PFSK-1 (cell line): ENCODE results near the gene CACNA1D.

ENCODE experiments used
- FOXP2 ChIP-seq: optimal IDR thresholded peaks from 2 replicates; pipeline ENCODE3; 2011; ENCODE audit warnings: borderline replicate concordance, control low read depth, inconsistent platforms; ENCODE audit not compliant: insufficient read depth; ENCODE audit errors: extremely low read length, extremely low read depth
- POLR2AphosphoS5 ChIP-seq: IDR thresholded peaks from 2 replicates; pipeline ENCODE4 v1.6.1; 2012; ENCODE audit warnings: low read depth, mild to moderate bottlenecking, control low read depth, low read length, moderate library complexity
- REST ChIP-seq, 2 experiments: IDR thresholded peaks; 2 replicates each; pipeline versions ENCODE4 v1.6.1 to v1.8.0; 2011 to 2012; ENCODE audit warnings: low read depth in 2 of 2, low read length in 2 of 2, control low read depth in 1 of 2, inconsistent platforms in 1 of 2, mild to moderate bottlenecking in 1 of 2, moderate library complexity in 1 of 2; ENCODE audit not compliant: insufficient read depth in 1 of 2
- SIN3A ChIP-seq: IDR thresholded peaks from 2 replicates; pipeline ENCODE4 v1.6.1; 2012; ENCODE audit warnings: mild to moderate bottlenecking, low read length, moderate library complexity, borderline replicate concordance; ENCODE audit not compliant: insufficient read depth
- TAF1 ChIP-seq: IDR thresholded peaks from 2 replicates; pipeline ENCODE4 v1.6.1; 2012; ENCODE audit warnings: low read length, control low read depth, borderline replicate concordance; ENCODE audit not compliant: insufficient read depth

CACNA1D gene

DNA sequence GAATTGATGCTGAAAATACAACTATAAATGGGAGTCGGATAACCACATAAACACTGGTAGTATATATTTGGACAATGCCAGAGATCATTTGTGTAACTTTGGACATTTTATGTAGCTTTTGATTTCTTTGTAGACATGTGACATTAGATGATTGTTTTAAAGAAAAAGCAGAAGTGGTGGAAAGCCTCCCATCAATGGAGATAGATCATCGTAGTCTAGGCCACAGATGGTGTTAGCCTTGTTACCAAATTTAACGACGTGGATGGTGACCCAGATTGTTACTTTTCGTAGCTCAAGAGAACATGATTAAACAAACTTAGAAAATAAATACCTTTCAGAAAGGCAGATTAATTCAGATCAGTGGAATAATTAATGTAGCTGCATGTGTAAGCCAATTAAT is 8.8 kb downstream of the CACNA1D start:
- TF ChIP-seq POLR2AphosphoS5 (no peak), SIN3A (no peak), REST (IDR thresholded peaks at IDR 0.05; ENCODE audit: insufficient read depth in 1 of 2, low read depth in 2 of 2, low read length in 2 of 2) (no peak), FOXP2 (no peak), TAF1 (no peak)

DNA sequence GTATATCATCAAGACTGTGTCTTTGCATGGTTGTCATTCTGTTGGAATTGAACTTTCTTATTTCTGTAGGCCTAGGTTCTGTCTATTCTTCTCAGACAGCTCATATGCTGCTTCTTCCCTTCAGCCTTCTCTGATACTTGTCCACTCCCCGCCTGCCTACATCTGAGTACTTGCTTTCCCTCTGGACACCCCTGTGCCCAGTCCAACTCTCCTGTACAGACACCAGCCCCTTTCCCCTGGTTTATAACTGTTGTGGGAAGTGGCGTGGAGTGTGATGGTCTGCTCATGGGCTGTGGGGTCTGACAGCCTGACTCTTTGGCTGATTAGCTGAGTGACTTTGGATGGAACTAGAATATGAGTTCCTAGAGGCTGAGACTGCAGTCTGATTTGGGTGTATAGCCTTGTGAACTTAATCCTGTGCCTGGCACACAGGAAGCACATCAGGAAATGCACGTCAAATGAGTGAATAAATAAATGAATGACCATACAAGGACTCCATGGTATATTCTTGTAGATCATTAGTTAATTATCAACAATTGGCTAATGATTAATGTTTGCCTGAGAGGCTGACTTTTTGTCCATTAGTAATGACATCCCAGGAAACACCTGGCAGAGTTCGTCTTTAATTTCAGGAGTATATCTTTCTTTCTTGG is 11.8 kb downstream of the CACNA1D start:
- no peak for TF ChIP-seq REST (IDR thresholded peaks at IDR 0.05; ENCODE audit: insufficient read depth in 1 of 2, low read depth in 2 of 2, low read length in 2 of 2)
- TF ChIP-seq POLR2AphosphoS5 = no peak
- no peak for TF ChIP-seq TAF1
- no peak for TF ChIP-seq FOXP2
- TF ChIP-seq SIN3A = no peak

DNA sequence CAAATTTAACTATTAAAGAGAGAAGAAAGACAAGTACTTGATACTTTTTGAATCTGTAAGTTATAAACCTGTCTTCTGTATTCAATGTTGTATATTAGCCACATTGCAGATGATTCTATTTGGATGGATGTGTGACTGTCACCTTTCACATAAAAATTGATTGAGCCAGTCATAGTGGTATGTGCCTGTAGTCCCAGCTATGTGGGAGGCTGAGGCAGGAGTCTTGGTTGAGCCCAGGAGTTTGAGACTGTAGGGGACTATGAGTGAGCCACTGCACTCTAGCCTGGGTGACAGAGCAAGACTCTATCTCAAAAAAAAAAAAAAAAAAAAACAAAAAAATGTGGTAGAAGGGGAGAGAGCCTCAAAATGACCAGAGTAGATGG is 12.3 kb downstream of the CACNA1D start:
- no peak for TF ChIP-seq SIN3A
- TF ChIP-seq REST (IDR thresholded peaks at IDR 0.05; ENCODE audit: insufficient read depth in 1 of 2, low read depth in 2 of 2, low read length in 2 of 2) = no peak
- TF ChIP-seq TAF1 = no peak
- no peak for TF ChIP-seq POLR2AphosphoS5
- no peak for TF ChIP-seq FOXP2

DNA sequence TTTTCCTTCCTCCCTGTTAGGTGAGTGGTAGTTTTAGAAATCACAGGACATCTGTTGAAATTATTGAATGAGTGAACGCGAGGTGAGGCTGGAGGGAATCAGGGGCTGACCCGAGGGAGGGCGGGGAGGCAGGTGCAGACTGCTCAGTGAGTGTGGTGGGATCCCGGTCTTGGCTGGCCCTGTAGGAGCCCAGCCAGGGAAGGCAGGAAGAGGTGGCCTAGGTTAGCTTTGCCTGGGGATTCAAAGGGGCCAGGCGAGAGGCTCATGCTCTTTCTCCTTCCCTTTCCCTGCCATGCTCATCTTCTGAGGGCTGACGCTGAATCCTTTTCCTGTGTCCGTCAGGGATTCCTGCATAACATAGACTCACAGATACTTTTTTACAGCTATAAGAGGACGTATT is 15.1 kb downstream of the CACNA1D start:
- no peak for TF ChIP-seq POLR2AphosphoS5

- TF ChIP-seq SIN3A (no peak), POLR2AphosphoS5 (no peak), TAF1 (no peak), REST (IDR thresholded peaks at IDR 0.05; ENCODE audit: insufficient read depth in 1 of 2, low read depth in 2 of 2, low read length in 2 of 2) (no peak), FOXP2 (no peak)
These were observed 16.1 kb downstream of the CACNA1D start for GRCh38 chr3:53510508-53510907.
